Activated naive CD4-positive, alpha-beta T cell treated with anti-CD3 and anti-CD28 coated beads, Interleukin-2, amount 50 U/mL, for 16 hours (primary cell): ENCODE measurements around the gene THSD4.

ENCODE experiments used
- DNase-seq: peaks from one replicate; pipeline ENCODE4 v3.0.0-alpha.2; 2020

The THSD4 gene

DNA sequence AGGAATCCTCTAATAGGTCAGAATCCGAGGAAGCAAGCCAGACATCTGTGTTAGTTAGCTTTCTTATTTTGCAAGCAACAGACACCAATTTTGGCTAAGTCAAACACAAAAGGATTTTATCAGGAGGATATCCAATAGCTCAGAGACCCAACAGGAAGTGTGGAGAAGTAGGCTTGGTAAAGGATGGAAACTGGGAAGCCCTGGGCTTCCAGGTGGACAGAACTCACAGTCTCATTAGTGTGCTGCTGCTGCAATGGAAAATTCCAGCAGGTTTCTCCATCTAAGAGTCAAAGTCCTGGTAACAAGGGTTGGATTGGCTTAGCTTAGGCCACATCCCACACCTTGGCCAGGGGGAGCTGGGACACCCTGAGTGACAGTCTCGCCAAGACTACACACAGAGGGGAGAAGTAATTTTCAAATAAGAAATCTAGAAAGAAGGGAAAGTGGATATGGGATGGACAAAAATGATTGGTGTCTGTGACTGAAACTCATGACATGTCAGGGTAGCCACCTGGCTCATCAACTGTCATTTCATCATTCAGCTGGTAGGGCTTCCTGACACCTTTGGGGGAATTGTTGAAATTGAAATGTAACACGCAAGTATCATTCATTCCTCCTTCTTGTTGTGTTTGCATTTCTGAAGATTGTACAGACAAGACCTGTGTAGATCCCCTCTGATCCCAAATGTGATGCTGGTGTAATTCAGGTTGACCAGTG, 158.6 kb downstream of the THSD4 start:
- DNase-seq, result no peak

DNA sequence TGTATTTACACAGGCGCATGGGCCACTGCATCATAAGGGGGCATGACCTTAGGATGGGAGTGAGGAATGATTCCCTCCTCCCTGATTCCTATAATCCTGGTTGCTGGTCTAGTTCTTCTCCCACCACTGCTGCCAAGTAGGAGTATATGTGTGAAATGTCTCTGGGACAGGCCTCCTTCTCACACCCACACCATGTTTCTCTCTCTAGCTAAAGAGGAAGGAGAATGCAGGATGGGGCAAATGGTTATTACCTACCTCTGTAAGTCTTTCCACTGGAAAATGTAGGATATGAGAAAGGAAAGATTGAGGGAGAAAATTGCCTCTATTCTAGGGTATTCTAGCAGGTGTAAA, 159.2 kb downstream of the THSD4 start:
- no peak for DNase-seq

DNA sequence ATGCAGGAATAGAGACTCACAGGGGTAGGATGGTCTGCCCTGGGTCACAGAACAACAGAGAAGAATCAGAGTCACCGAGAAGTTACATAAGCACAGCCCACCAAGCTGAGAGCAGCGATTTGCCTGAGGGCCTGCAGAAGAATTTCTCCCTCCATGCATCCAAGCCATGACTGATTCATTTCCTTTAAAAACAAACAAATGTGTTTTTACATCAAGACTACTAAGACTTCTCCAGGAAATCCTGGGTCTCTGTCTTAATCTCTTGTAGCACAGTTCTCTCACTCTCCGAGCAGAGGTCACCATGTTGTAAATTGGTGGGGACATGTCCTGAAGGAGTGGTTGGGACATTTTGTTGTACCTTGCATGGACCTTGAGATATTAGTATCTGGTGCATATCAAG, 159.8 kb downstream of the THSD4 start:
- DNase-seq, result no peak

- no peak for DNase-seq
These were observed 160.5 kb downstream of the THSD4 start for GRCh38 chr15:71275566-71276335.

- no peak for DNase-seq
These were observed 161.0 kb downstream of the THSD4 start for GRCh38 chr15:71276336-71276665.

DNA sequence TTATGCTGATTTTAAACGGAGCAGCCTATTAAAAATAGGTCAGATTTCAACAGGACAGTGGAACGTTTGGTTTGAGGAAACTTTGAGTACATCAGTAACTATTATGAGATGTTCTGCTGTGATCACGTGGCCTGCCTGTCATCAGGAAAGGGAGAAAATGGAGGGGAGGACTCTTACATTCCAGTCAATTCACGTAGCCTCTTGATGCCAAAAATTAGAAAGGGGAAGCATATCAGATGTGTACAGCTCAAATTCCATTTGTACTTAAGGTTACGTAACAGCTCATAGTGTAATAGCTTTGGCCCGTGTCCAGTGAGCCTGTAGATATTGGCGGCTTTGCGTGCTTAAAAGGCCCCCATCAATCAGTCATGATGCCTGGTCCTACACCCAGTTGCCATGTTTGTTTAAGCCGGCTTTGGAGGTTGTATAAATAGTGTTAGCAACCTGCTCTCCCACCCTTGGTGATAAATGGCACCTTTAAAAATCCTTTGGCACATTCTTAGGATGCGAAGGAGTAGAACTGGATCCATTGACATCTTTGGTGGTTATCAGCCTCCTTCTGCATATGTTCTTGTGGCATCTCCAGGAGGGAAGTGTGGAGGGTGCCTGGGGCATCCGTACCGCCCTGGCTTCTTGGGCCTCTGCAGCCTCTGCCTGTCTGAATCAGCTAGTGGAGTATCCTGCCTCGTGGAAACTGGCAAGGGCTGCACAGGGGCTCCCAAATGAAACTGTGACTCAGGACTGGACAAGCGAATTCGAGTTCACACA, 163.9 kb downstream of the THSD4 start:
- no peak for DNase-seq

DNA sequence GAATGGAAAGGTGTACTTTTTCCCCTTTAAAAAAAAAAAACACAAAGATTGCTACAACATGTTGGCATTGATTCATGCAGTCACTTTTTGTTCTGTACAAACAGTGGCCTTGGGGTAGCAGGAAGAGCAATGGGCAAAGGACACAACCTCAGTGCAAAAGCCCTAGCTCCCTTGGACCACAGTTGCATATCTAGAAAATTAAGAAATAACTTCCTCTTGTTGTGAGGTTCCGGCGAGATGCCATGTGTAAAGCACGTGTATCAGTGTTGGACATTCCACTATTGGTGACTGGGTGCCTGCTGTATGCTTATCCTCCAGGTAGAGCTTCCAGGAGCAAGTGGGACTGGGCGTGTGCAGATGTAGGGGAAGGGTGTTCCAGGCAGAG, 164.5 kb downstream of the THSD4 start:
- no peak for DNase-seq

- no peak for DNase-seq
These were observed 164.9 kb downstream of the THSD4 start for GRCh38 chr15:71280206-71280605.

DNA sequence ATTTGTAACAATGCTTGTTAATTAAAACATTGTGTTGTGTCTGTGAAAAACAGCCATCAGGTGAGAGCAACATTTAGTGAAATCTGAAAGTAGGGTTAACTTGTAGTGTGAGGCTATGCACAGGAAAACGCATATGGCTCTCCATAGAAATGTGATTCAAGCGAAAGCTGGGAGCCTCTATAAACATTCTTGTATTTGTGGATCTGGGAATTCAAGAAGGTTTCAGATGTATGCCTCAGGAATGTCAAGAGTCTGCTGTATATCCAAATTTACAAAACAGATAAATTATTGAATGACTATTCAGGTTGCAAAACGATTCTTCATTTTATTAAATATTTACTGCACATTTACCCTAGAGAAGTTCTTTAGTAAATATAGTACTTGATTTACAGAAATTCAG, 166.0 kb downstream of the THSD4 start:
- no peak for DNase-seq

DNA sequence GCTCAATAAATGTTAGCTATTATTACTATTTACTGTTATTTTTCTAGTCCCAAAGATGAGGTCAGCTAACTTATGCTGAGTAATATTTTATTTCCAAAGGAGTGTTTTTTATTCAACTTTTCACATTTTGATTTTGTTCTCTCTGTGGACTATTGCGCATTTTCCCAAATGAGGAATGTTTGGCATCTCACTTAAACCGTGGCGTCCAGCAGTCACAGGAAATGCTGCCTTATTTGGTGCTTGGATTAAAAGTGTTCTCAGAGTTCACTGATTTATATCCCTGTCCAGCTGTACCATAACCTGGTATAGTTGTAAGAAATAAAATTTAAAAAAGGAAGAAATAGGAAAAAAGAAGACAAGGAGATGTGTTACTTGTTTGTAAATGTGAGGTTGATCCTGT, 166.8 kb downstream of the THSD4 start:
- DNase-seq, result no peak

GRCh38 chr15:71288348-71288955, 173.2 kb downstream of the THSD4 start:
- DNase-seq, result no peak

DNA sequence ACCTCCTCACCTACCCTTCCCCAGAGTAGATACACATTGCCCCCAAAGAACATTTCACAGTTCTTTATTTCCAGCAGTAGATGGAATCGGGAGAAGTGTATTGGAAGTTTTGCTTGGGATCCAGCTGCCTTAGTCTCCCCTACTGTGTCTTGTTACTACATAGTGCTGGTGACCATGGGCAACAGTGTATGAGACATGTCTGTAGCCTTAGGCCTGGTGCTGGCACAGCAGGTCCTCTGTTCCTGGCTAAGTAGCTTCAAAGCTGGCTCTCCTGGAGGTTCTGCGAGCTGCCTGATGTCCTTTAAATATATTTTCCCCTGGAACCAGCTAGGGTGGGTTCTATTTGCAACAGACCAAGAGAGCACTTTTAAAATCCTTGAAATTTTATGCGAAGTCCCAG, 174.7 kb downstream of the THSD4 start:
- DNase-seq, result no peak

- DNase-seq, result no peak
These were observed 175.8 kb downstream of the THSD4 start for GRCh38 chr15:71290881-71291635.

GRCh38 chr15:71291723-71292122, 176.5 kb downstream of the THSD4 start:
- DNase-seq, result no peak

DNA sequence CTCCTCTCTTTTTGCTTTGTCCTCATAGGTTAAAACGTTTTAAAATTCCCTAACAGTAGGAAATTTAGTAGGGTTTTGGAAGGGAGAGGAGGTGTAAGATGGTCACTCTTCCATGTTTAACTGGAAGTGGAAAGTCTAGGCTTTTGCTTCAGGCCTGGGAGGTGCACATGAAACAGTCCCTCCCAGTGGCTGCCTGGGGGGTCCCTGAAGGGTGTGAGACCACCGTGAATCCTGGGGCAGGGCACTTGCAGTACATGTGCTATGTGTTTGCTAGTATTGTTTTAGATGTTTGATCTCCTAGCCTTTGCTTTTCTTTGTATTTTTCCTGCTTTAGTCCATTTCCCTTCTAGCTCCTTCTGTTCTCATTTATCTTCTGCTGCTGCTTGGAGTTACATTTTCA, 178.5 kb downstream of the THSD4 start:
- no peak for DNase-seq

GRCh38 chr15:71294251-71294910, 179.1 kb downstream of the THSD4 start:
- DNase-seq, result no peak

DNA sequence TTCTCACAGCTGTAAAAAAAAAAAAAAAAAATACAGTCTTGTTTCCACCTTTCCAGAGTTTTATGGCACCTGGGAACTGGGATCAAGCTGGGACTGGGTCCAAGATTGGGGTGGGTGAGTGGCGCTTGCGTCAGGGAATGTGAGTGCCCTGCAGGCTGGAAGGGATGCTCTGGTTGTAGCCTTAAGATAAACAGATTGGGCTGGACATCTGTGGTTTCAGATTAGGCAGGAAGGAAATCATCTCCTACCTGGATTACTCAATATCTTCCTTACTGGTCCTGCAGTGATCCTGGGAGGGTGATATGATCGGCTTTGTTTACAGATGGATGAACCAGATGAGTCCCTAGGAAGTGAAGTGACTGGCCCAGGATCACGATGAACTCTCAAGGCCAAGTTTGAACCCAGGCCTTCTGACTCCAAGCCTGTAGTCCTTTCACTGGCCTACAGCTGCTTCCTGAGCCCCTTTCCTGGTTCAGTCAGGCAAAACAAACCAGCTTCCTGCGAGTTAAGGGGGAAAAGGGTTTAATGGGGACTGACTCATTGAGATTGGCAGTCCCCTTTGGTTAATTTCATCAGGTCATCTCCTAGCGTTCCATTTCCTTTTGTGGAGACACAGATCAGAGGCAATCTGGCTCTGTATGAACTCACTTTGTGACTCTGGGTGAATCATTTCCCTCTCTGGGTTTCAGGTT, 179.8 kb downstream of the THSD4 start:
- no peak for DNase-seq

DNA sequence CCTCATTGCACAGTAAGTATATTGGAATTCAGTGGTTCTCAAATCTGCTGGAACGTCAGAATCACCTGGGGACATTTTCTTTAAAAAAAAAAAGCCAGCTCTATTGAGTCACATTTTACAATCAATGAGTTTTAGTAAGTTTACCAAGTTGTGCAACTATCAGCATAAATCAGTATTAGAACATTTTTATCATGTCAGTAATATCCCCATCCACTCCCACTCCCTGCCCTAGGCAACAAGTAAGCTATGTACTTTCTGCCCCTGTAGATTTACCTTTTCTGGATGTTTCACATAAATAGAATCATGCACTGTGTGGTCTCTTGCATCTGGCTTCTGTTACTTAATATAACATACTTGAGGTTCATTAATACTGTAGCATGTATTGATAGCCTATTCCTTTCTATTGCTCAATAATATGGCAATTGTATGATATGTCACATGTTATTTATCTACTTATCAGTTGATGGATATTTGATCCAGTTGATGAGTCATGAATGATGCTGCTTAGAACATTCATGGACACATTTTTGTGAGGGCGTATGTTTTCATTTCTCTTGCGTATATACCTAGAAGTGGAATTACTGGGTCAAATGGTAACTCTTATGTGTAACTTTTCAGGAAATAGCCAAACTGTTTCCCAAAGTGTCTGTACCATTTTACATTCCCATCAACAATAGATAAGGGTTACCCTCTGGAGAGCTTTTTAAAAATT, 180.5 kb downstream of the THSD4 start:
- DNase-seq, result no peak

DNA sequence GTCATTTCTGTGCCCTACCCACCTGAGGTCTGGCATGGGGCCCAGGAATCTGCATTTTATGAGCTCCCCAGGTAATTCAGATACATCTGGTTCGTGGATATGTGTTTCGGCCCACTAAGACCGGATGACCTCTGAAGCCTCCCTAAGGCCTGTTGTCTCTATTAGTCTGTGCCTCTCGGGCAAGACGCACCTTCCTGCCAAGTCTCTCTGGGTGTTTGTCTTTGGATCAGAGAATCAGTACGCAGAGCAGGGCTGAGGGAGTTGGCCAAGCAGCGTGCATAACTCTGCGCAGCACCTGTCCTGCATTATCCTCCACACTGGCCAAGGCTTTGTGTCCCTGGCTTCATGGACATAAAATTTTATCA, 181.0 kb downstream of the THSD4 start:
- no peak for DNase-seq

- DNase-seq, result no peak
These were observed 186.8 kb downstream of the THSD4 start for GRCh38 chr15:71301958-71302621.
